HG03196 (cell line): ENCODE data around the gene SLC39A3.
"Not testable (repeated sequence)": the region's sequence is repeated elsewhere in the genome, so short reads cannot be mapped to it uniquely, and the experiment has no call there.

ENCODE experiments used
- ATAC-seq: cut with Tn5 transposase; IDR thresholded peaks from one replicate; pipeline ENCODE4 v1.9.1; 2021; ENCODE audit not compliant: unreplicated experiment

SLC39A3 gene

GRCh38 chr19:2723747-2724146 is 16.1 kb downstream of the SLC39A3 start:
- no peak for ATAC-seq

GRCh38 chr19:2723345-2723715 is 16.5 kb downstream of the SLC39A3 start:
- no peak for ATAC-seq

GRCh38 chr19:2722541-2723344 is 17.1 kb downstream of the SLC39A3 start:
- ATAC-seq, result no peak

- ATAC-seq, result no peak
These were observed 18.0 kb downstream of the SLC39A3 start for GRCh38 chr19:2721570-2722540.

- ATAC-seq, result no peak
These were observed 18.8 kb downstream of the SLC39A3 start, which contains the start of gene DIRAS1 for GRCh38 chr19:2720777-2721569. Gene DIRAS1 (minus strand): TSS chr19:2721372. CDS start chr19:2717806, 3,566 bp downstream.

- ATAC-seq, result no peak
These were observed 19.7 kb downstream of the SLC39A3 start for GRCh38 chr19:2719920-2720776.

GRCh38 chr19:2719232-2719735 is 20.5 kb downstream of the SLC39A3 start:
- ATAC-seq, result no peak

GRCh38 chr19:2717638-2718541 is 21.9 kb downstream of the SLC39A3 start:
- ATAC-seq, result no peak

- ATAC-seq, result no peak
These were observed 22.8 kb downstream of the SLC39A3 start for GRCh38 chr19:2716722-2717637.

- no peak for ATAC-seq
These were observed 23.6 kb downstream of the SLC39A3 start for GRCh38 chr19:2716275-2716650.

GRCh38 chr19:2715470-2716274 is 24.1 kb downstream of the SLC39A3 start:
- no peak for ATAC-seq

GRCh38 chr19:2714531-2715269 is 25.1 kb downstream of the SLC39A3 start:
- ATAC-seq, result no peak

GRCh38 chr19:2714102-2714501 is 25.7 kb downstream of the SLC39A3 start:
- ATAC-seq, result not testable (repeated sequence)

GRCh38 chr19:2713170-2713569 is 26.6 kb downstream of the SLC39A3 start:
- ATAC-seq, result not testable (repeated sequence)

- no peak for ATAC-seq
These were observed 28.0 kb downstream of the SLC39A3 start for GRCh38 chr19:2711875-2712205.

- ATAC-seq, result no peak
These were observed 28.5 kb downstream of the SLC39A3 start for GRCh38 chr19:2711172-2711874.
